GM18502 (cell line): Measurements from ENCODE around the gene TGFBRAP1.
"Not testable (repeated sequence)": the region's sequence is repeated elsewhere in the genome, so short reads cannot be mapped to it uniquely, and the experiment has no call there.

Experiments
- ATAC-seq: cut with Tn5 transposase; IDR thresholded peaks from one replicate; pipeline ENCODE4 v1.9.1; 2021; ENCODE audit warnings: mild to moderate bottlenecking; ENCODE audit not compliant: unreplicated experiment, poor library complexity

TGFBRAP1 gene

DNA sequence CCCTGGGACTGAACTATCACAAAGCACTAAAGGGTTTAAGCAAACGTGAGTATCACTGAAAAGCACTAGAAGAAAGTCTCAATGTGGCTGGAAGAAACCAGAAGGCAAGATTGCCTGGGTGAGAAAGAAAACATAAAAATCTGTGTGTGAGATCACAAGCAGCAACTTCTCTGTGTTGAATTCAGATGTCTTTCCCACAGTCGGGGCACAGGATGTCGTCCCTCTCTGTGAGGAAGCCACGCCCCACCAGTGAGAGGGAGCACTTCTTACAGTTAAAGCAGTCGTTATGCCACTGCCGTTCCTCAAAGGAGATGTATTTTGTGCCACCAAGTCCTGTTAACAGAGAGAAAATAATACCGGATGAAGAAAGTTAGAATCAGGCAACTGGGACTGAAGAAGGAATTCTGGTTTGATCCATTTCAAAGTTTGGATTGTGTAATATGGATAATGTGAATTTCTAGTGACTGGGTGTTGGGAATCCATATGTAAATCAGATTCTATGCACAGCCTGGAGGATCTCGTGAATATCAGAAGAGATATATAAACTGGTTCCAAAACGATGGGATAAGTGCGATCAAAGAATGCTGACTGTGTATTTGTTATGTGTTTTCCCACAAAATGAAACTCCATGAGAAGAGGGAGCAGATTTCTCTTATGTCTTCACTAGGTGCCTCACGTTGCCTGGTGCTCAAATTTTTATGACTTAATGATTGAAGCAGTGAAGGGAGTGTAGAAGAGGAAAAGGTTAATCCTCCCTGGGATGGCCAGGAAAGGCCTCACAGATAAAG, 31.8 kb upstream of the TGFBRAP1 start:
- ATAC-seq = no peak

DNA sequence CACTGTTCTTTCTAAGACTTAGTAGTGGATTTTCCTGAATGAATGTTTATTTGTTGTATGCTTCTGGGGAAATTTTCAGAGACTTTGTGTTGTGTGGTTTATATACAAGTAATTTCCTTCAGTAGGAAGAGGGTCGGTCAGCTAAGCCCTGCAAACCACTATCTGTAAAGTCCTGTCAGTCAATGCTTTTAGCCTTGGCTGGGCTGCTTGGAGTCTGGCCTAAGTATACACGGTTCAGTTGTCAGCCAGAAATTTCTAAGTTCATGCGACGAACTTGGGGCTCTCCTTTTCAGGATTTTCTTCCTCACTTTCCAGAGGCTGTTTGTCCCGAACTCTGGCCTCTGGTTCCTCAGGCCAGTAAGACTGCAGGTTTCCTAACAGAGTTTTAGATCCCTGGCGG, 29.1 kb upstream of the TGFBRAP1 start:
- no peak for ATAC-seq

GRCh38 chr2:105357122-105357521, 27.6 kb upstream of the TGFBRAP1 start:
- no peak for ATAC-seq

GRCh38 chr2:105344704-105345345, 15.3 kb upstream of the TGFBRAP1 start:
- no peak for ATAC-seq

GRCh38 chr2:105339414-105339813, 9.9 kb upstream of the TGFBRAP1 start:
- no peak for ATAC-seq

GRCh38 chr2:105338020-105338385, 8.5 kb upstream of the TGFBRAP1 start:
- peak; percentile 13 for ATAC-seq

GRCh38 chr2:105337122-105338019, 7.8 kb upstream of the TGFBRAP1 start, which contains the start of gene C2orf49:
Gene C2orf49 (plus strand): TSS chr2:105337540. CDS start chr2:105337588, 48 bp downstream.
- peak; percentile 93 for ATAC-seq

- ATAC-seq = no peak
Measured at GRCh38 chr2:105336786-105337121, 7.2 kb upstream of the TGFBRAP1 start.

DNA sequence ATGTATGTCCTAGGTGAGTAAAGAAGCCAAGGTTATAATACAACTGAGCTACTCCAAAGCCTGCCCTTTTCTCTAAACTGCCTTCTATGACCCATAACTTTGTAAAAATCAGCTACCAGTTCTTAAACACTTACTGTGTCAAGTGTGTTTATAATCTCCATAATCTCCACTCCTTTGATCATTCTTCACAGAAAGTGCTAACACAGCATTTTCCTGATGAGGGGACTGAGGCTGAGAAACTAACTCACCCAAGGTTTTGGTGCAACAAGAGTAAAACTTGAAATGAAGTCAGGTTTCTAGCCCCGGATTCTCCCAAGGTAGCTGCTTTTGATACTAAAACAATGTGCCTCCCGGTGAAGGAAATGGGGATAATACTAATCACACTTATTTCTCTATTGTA, 5.9 kb upstream of the TGFBRAP1 start:
- ATAC-seq = no peak

DNA sequence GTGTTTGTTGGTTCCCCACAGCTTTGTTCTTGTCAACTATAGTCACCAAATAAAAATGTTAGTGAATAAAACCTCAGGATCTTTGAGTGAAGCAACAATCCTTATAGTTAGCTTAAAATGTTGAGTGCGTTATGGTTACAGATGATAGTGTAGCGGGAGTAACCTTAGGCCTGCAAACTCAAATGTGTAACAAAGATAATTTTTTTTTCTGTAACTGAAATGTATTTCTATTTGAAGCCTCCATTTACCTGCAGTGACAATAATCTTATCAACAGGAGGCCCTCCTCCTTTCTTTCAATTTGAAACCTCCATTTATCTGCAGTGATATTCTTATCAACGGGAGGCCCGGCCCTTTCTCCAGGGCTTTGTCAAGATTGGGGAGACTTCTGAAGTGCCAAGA, 4.7 kb upstream of the TGFBRAP1 start:
- ATAC-seq = no peak

- no peak for ATAC-seq
Measured at GRCh38 chr2:105330681-105331375, 1.3 kb upstream of the TGFBRAP1 start.

DNA sequence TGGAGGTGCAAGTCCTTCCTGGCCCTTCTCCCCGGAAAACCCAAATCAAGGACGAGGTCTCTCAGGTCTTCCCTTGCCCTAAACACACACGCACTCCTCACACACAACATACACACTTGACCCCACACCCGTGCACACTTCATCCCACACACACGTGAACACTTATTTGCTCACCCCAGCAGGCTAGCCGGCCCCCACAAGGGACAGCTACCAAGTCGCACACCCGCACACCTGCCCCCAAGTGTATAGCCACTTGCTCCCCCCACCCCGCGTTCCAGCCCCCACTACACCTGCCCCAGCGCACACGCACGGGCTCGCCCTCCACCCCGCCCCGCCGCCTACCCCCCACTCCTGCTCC, 359 bp downstream of the TGFBRAP1 start:
- ATAC-seq = peak; percentile 3

DNA sequence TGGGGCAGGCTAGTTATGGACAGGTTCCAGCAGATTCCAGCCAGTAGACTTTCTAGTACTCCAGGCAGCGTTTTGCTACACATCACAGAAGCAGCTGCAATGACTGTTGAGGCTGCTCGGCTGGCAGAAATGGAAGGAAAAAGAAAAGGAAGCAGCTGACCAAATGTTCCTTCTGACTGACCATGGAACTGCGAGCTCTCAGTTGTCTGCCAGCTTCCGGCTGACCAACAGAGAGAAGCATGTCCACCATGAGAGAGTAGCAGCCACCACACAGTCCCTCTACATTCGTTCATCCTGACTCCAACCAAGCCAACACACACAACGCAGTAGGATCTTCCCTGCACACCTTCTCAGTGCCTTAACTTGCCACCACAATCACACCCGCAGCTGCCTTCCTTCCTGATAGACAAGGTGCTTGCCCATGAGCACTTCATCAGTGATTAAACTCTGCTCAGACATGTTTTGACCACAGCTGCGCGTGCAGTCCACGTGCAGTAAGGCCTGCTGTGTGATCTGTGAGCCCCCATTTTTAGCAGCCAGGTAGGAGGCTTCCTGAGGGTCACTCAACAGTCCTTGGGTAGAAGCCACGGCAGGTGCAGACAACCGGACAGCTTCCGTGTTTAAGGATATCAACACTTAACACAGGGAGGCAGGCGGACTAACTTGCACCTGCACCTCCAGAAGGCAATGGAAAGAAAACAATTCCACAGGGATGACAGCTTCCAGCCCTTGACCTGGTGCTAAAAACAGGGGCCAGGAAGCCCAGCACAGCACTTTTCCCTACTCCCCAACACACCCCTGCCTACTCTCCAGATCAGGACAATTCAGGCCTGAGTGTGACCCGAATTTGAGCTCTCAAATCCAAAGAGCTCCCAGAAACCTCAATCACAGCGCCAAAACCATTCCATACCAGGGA, 996 bp downstream of the TGFBRAP1 start:
- ATAC-seq = peak; percentile 29

GRCh38 chr2:105327690-105328089, 1.8 kb downstream of the TGFBRAP1 start:
- ATAC-seq = no peak

DNA sequence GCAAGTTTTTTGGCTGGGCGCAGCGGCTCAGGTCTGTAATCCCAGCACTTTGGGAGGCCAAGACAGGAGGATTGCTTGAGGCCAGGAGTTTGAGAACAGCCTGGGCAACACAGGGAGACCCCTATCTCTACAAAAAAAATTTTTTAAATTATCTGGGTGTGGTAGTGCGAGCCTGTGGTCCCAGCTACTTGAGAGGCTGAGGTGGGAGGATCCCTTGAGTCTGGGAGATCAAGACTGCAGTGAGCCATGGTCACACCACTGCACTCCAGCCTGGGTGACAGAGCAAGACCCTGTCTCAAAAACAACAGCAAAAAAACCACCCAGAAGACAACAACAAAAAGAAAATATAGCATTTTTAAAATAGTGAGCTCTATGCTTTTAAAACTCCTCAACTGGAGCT, 2.3 kb downstream of the TGFBRAP1 start:
- ATAC-seq = not testable (repeated sequence)

- no peak for ATAC-seq
Measured at GRCh38 chr2:105325389-105325963, 4.1 kb downstream of the TGFBRAP1 start.

- ATAC-seq = no peak
Measured at GRCh38 chr2:105324732-105325131, 4.8 kb downstream of the TGFBRAP1 start.

DNA sequence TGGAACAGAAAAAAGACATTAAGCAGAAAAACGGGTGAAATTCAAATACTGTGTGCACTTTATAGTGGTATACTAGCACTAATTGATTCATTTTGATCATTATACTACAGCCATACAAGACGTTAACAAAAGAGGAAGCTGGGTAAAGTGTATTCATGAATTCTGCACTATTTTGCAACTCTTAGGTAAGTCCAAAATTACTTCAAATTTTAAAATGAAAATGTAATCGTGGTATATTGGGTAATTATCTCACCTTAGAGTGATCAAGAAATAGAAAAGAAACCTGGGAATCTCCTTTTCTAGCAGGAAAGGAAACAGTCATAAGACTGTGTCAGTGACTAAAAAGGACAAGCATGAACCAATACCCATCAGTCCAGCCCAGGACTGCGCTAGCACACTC, 5.4 kb downstream of the TGFBRAP1 start:
- ATAC-seq = no peak

DNA sequence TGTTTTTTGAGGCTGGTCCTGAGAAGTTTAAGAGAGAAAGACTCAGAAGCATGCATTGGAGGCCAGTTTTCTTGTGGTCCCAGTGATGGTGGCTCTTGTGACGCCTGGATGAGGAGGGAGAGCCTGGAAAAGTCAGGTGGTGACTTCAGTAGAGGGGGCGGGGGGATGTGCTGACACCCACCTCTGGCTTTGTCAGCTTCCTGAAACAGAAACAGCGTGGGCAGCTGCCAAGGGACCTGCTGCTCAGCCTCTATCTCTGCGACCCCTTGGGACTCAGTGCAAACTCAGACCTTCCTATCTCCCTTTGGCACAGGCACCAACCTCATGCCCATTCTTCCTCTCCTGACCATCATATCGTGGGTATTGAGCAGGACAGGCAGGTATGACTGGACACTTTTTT, 6.4 kb downstream of the TGFBRAP1 start:
- no peak for ATAC-seq
